ENCODE results near the gene SHBG. TPM values are rescaled to one million over a fixed set of nuclear protein-coding genes. Genes with fewer than 3 reads are reported as not detected.

SHBG gene
- total RNA-seq, 4 donors from 2014 or later, result 0.21 to 1.1 TPM; not detected in 2

- DNase-seq, result no peak
Measured at GRCh38 chr17:7655541-7655840, 25.6 kb downstream of the SHBG start.

GRCh38 chr17:7656958-7657609 lies 27.1 kb downstream of the SHBG start:
- peak overlapping the region; percentile 2 to 25 for H3K27ac ChIP-seq
- H3K4me1 ChIP-seq, result peaks cover 0 to 4% of the 10 kb centered on the region in 2 donors
- no peaks in the 10 kb centered on the region for H3K9me3 ChIP-seq
- intact Hi-C loops (cut with DNase I; ENCODE audit: low total_unique reads), result no loop called here
- no peak overlapping the region for H3K4me3 ChIP-seq
- H3K36me3 ChIP-seq, result no peaks in the 10 kb centered on the region
- TF ChIP-seq CTCF (IDR thresholded peaks at IDR 0.05), result no peak
- no peak for TF ChIP-seq POLR2A (IDR thresholded peaks at IDR 0.05)
- H3K27me3 ChIP-seq, result no peaks in the 10 kb centered on the region
- peak; percentile 58 to 63 for DNase-seq

More at GRCh38 chr17:7655541-7655840, 25.6 kb downstream of the SHBG start:
- Histone ChIP-seq H3K9me3 (no peaks in the 10 kb centered on the region), H3K4me3 (no peak overlapping the region), H3K27ac (no peak overlapping the region), H3K27me3 (no peaks in the 10 kb centered on the region), H3K4me1 (peaks cover 0 to 4% of the 10 kb centered on the region in 2 donors), H3K36me3 (no peaks in the 10 kb centered on the region)
- TF ChIP-seq CTCF (IDR thresholded peaks at IDR 0.05) (no peak), POLR2A (IDR thresholded peaks at IDR 0.05) (no peak)
- intact Hi-C loops (cut with DNase I; ENCODE audit: low total_unique reads), result no loop called here

GRCh38 chr17:7667656-7668406 lies 37.9 kb downstream of the SHBG start:
- no peaks in the 10 kb centered on the region for H3K27me3 ChIP-seq
- no peaks in the 10 kb centered on the region for H3K36me3 ChIP-seq
- DNase-seq, result no peak
- no peaks in the 10 kb centered on the region for H3K9me3 ChIP-seq
- intact Hi-C loops (cut with DNase I; ENCODE audit: low total_unique reads), result no loop called here
- H3K4me3 ChIP-seq, result no peak overlapping the region
- H3K27ac ChIP-seq, result no peak overlapping the region
- H3K4me1 ChIP-seq, result no peaks in the 10 kb centered on the region
- no peak for TF ChIP-seq CTCF (IDR thresholded peaks at IDR 0.05)
- TF ChIP-seq POLR2A (IDR thresholded peaks at IDR 0.05), result no peak

- no peak for DNase-seq
- no peaks in the 10 kb centered on the region for H3K36me3 ChIP-seq
- no peak for TF ChIP-seq POLR2A (IDR thresholded peaks at IDR 0.05)
- no peak for TF ChIP-seq CTCF (IDR thresholded peaks at IDR 0.05)
- H3K27ac ChIP-seq, result no peak overlapping the region
- no peak overlapping the region for H3K4me3 ChIP-seq
- peaks cover 0 to 4% of the 10 kb centered on the region in 2 donors for H3K9me3 ChIP-seq
- H3K4me1 ChIP-seq, result no peaks in the 10 kb centered on the region
- intact Hi-C loops (cut with DNase I; ENCODE audit: low total_unique reads), result no loop called here
- H3K27me3 ChIP-seq, result no peaks in the 10 kb centered on the region
Measured at GRCh38 chr17:7668482-7668881, 38.5 kb downstream of the SHBG start.

- Histone ChIP-seq H3K4me1 (no peaks in the 10 kb centered on the region), H3K27me3 (no peaks in the 10 kb centered on the region), H3K36me3 (no peaks in the 10 kb centered on the region), H3K9me3 (peaks cover 0 to 6% of the 10 kb centered on the region in 2 donors), H3K4me3 (no peak overlapping the region), H3K27ac (no peak overlapping the region)
- no peak for TF ChIP-seq POLR2A (IDR thresholded peaks at IDR 0.05)
- TF ChIP-seq CTCF (IDR thresholded peaks at IDR 0.05), result no peak
- DNase-seq, result no peak
- intact Hi-C loops (cut with DNase I; ENCODE audit: low total_unique reads), result no loop called here
Measured at GRCh38 chr17:7673239-7673638, 43.3 kb downstream of the SHBG start.
